ENCODE measurements around the gene VSIR. TPM values are rescaled to one million over a fixed set of nuclear protein-coding genes. Genes with fewer than 3 reads are reported as not detected.

The VSIR gene
- polyA plus RNA-seq, 4 donors, result 9.6 to 14.4 (median 12.0) TPM

DNA sequence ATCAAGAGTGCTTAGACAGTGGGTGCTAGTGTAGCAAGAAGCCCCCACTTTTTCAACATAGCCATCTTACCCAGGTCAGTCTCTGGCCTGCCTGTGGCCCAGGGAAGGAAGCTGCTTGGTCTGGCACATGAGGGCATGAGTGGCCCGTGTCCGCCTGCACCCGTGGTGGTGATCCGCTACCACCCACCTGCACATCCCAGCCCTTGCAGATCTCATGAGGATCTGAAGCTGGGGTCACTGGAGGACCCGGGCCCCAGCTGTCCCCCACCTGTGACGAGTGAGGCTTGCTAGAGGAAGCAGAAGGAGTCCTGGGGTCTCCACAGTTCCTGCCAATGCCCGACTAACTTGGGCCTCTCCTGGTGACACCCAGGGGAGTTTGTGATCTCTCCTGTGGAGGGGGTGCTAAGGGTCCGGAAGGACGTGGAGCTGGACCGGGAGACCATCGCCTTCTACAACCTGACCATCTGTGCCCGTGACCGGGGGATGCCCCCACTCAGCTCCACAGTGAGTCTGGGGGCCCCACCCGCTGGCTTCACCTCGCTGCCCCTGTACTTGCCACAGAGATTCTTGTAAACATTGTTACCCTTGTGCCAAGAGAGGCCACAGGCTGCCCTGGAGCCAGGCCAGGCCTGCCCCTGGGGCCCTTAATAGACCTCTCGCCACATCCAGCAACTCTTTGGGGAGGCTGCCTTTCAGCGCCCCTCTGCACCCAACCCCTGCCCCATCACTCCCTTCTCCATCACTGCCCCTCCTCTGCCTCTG is 10.8 kb upstream of the VSIR start:
- DNase-seq (ENCODE audit: low read depth in 4 of 4, low spot score in 3 of 4), result no peak

DNA sequence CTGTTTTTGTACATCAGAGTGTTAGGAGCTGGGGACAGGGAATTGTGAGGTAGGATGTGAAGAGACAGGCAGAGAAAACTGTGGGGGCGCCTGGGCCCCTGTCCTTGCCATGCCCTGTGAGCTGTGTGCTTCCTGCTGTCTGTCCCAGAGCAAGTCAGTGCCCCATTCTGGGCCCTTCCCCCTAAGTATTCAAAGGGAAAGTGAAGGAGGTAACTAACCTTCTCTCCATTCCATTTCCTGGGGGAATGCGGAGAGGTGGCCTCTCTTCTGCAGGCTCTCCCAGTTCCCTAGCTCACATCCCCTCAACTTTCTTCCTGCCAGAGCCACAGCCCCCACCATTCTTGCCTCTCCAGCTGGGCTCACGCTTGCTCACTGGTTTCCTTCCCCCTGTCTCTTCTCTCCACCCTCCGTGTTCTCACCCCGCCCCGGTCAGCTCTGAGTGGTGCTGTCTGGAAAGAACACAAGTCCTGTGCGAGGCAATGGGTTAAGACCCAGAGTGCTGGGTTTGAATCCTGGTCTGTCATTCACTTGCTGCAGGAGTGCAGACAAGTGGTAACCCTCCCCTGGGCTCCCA is 9.7 kb upstream of the VSIR start:
- DNase-seq (ENCODE audit: low read depth in 4 of 4, low spot score in 3 of 4), result no peak

DNA sequence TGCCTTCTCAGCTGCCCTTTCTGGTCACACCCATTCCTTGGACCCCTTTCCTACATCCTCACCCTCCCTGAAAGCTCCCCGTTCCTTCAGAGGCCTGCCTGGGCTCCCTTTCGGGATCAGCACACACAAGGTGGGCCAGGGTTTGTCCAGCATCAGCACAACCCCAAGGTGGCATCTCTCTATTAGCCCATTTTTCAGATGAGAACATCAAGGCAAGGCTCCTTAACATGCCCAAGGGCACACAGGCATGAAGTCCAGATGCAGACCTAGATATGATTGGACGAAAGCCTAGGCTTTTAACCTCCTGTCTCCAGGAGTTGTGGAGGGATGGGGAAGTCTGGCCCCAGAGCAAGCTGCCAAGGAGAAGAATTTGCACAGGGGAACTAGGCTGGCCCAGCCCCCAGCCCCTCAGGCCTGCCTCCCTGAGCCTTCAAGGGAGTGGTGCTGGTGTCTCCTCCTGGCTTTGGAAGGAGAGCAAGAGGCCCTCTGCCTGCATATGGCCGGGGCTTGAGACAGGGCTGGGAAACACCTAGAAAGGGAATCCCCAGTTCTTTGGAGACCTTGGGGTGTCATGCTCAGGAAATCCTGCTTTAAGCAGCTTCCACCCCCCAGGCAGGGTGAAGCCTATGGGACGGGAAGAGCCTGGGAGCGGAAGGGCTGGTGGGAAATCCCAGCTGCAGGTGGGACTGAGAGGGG is 9.0 kb upstream of the VSIR start:
- DNase-seq (ENCODE audit: low read depth in 4 of 4, low spot score in 3 of 4), result no peak

DNA sequence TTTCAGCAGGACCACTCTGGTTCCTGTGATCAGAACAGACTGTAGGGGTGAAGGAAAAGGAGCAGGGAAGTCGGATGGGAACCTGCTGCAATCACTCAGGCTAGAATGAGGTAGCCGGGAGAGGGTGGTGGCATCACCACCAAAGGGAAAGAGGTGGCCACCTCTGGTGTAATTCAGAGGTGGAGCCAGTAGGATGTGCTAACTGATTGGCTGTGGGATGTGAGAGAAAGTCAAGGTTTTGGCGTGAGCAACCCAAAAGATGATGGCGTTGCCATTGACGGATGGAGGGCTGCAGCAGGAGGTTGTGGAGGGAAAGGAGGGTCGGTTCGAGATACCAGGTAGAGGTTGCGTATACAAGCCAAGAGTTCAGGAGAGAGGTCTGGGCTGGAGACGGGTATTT is 7.4 kb upstream of the VSIR start:
- no peak for DNase-seq (ENCODE audit: low read depth in 4 of 4, low spot score in 3 of 4)

DNA sequence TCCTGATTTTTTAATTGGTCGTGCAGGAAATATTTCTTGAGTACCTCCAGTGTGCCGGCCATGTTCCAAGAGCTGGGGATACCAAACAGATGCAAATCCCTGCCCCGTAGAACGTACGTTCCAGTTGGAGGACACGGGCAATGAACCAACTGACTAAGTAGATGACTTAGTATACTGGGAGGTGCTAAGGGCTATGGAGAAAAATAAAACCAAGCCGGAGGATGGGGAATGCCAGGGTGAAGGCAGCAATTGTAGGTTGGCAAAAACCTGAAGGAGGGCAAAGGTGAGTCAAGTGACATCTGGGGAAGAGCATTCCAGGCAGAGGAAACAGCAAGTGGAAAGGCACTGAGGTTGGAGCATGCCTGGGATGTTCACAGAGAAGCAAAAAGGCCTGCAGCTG is 6.8 kb upstream of the VSIR start:
- no peak for DNase-seq (ENCODE audit: low read depth in 4 of 4, low spot score in 3 of 4)

DNA sequence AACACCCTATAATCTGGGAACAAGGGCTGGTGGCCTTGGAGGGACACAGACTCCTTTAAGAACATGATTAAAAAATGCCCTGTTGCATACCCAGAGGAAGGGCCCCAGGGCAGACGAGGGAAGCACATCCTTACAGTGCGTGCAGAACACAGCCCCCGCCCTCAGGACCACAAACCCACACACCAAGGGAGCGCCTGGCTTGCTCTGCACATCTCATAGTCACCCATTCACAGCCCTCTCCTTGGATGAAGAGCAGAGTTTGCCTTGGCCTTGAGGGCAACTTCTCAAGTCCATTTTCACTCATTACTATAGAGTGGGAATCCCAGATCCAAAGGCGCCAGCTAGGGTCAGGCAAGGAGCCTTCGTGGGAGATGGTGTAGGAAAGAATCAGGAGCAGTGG is 6.3 kb upstream of the VSIR start:
- DNase-seq (ENCODE audit: low read depth in 4 of 4, low spot score in 3 of 4), result no peak

DNA sequence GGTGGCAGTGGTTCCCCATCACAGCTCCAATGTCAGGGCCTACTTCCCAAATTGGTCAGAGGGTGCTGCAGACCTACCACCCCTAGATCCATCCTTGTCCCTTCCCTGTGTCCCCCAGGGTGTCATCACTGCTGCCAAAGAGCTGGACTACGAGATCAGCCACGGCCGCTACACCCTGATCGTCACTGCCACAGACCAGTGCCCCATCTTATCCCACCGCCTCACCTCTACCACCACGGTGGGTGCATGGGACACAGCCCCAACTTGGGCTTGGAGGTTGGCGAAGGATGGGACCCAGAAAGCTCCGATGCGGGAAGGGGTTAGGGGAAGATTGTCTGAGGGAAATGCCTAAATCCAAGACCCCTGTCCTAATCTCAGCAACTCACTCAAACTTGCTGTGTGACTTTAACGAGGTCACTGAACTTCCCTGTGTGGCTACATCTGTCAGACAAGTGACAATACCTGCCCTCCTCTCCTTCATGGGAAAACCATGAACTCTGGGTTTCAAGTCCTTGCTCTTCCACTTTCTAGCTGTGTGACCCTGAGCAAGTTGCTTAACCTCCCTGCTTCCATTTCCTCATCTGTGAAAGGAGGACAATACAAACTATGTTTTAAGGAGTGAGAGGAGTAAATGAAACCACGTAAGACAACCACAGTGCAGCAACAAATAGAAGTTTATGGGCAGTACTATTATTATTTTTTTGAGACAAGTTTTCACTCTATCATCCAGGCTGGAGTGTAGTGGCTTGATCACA is 4.9 kb upstream of the VSIR start:
- no peak for DNase-seq (ENCODE audit: low read depth in 4 of 4, low spot score in 3 of 4)

DNA sequence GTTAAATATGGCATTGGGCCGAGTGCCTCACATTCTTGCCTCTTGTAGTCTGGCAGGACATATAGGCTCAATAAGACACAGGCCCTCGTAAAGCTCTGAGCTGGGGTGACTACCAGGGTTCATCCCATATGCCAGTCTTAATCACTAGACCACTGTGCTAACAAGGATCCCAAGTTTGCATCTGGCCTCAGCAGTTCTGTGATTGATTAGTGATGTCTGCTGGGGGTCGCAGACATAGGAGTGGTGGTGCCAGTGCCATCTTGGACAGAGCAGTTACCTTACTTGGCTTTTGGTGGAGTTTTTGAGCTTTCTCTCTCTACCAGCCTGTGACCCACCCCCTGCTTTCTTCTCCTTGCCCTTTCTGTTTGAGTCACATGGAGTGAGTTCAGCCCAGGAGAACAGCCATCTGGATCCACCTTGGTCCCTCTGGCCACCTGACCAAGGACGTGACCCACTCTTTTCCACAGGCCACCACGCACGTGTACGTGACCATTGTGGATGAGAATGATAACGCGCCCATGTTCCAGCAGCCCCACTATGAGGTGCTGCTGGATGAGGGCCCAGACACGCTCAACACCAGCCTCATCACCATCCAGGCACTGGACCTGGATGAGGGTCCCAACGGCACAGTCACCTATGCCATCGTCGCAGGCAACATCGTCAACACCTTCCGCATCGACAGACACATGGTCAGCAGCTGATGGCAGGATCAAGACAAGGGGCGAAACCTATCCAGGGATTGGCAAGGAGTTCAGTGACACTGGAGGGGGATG is 4.1 kb upstream of the VSIR start:
- DNase-seq (ENCODE audit: low read depth in 4 of 4, low spot score in 3 of 4), result no peak

DNA sequence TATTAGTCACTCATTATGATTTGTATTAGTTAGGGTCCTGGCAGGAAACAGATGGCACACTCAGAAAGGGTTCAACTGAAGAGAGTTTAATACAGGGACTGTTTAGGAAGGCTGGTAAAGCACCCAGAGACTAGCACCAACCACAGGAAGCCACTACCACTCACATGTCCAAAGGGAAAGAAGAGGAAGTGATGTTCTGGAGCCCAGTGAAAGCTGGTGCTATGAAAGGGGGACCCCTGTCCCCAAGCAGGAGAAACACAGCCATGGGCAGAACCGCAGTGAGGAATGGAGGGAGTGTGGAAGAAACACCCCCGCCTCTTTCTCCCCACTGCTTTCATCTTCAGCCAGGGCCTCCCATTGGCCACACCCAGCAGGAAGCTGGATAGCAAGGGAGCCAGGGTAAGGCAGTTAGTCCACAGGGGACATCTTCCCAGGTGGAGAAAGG is 3.2 kb upstream of the VSIR start:
- DNase-seq (ENCODE audit: low read depth in 4 of 4, low spot score in 3 of 4), result no peak

DNA sequence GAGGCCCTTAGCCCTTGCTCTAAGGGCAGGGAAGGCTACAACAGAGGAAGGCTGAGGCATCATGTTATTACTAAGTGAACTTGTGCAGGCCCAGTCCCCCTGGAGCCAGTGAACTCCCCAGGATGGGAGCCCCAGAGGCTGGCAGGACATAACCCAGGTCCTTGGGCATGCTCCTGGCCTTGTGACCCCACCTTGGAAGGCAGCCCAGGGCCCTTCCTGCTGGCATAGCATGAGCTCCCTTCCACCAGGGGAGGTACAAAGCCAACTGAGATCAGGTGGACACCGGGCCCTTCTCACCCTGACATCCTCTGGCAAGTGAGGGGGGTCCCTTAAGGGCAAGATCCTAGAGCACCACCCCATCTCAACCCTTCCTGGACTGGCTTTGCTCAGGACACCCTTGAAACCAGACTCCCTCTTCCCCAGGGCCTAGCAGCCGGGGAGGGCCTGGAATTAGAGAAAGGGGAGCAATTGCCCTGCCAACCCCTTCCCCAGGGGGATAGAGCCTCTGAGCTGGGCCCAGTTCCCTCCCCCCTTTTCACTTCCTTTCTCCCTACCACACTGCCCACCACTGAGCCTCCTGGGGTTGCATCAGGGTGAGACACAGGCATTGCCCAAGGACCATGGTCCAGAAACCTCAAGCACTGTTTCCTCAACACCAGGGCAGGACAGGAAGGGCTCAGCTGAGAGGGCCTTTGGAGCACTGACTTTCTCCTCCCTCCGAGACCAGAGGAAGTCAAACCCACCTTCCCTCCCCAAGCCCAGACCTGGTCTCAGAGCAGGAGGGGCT is 1.8 kb upstream of the VSIR start:
- no peak for DNase-seq (ENCODE audit: low read depth in 4 of 4, low spot score in 3 of 4)

DNA sequence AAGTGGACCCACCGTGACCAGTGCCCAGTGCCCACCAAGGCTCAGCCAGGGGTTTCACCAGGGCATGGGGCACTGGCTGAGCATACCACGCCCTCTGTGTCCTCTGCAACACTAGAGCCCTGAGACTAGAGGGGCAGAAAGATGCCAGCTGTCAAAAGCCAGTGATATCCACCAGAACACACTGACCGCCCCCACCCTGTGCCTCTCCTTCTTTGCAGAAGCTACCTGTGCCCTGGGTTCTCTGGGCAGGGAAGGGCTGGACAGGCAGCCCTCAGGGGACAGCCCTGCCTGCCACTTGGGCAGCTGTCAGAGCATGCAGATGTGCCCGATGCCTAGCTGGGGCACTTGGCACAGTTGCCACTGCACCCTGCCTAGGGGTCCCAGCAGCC is 494 bp downstream of the VSIR start:
- DNase-seq (ENCODE audit: low read depth in 4 of 4, low spot score in 3 of 4), result no peak

DNA sequence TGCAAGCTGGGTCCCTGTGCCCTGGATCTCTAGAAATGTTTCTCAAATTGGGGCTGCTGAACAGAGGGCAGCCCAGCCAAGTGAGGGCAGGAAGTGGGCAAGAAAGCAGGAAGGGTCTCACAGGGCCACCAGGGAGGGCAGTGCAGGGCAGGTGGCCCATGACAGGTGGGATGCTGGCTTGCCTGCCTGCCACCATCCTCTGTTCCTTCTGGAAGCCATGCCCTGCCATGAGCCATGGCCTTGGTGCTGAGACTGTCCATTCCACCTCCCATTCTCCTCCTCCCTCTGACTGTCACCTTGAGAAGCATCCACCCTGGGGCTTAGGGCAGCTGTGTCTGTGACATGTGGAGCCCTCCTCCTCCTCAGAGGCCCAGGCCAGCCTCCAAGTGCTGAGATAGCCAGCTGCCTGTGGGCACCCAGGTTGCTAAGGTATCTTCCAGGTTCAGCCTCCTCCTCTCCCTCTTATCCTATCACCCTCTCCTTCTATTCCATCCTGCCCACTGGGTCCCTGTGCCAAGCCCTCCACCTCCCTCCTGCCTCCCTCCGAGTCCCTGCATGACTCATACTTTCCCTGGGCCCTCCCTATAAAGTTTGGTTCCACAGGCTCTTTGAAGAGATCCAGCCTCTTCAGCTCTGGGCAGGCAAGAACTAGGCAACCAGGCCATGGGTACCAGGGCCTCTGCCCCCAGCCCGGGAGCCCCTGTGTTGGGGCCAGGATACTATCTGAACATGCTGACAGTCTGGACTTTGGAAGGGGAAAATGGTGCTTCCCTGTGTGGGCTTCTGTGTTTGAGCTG is 1.3 kb downstream of the VSIR start:
- DNase-seq (ENCODE audit: low read depth in 4 of 4, low spot score in 3 of 4), result no peak

DNA sequence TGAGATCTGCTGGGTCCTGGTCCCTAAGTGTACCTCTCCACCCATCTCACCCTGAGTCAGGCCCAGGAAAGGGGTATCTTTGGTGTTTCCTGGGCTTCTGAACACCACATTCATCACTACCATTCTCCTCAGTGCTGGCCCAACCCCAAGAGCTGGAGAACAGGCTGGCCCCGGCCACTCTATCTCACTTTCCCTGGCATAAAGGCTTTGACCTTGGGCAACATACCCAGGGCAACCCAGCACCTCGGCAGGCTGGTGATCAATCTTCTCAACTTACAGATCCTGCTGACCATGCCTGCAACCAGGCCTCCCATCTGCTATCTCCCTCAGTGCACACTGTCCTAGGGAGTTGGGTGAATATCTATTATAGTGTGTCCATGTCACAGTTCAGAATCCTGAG is 2.1 kb downstream of the VSIR start:
- DNase-seq (ENCODE audit: low read depth in 4 of 4, low spot score in 3 of 4), result no peak

DNA sequence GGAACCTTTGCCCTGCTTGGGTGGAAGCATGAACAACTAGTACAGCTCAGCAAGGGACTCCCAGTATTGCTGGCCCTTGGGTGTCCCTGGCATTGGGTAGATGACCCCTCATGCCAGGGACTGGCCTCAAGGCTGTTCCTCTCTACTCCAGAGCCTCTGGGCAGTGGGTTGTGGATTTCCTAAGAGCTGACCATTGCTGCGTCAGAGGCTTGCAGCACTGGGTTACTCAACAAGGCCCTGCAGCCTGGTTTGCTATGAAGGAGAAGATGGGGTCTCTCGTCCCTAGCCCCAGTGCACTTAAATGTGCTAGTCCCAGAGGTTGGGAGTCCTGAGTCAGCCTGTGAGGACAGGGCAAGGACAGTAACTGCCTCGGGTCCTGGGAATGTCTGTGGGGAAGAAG is 2.5 kb downstream of the VSIR start:
- DNase-seq (ENCODE audit: low read depth in 4 of 4, low spot score in 3 of 4), result no peak

DNA sequence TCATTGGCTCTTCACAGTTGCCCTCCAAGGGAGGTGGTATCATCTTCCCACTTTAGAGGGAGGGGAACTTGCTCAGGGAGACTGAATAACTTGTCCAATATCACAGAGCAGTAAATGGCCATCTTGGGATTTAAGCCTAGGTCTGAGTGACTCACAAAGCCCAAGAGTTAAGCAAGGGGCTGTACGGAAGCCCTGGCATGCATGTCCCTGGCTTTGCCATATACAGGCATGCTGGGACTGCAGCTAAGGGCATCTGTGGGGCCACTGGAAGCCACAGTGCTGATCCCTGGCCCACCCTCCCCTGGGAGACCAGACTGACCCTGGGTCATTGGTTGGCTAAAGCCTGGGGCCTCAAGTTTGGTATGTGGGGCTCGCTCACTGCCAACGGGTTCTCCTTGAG is 3.1 kb downstream of the VSIR start:
- no peak for DNase-seq (ENCODE audit: low read depth in 4 of 4, low spot score in 3 of 4)

DNA sequence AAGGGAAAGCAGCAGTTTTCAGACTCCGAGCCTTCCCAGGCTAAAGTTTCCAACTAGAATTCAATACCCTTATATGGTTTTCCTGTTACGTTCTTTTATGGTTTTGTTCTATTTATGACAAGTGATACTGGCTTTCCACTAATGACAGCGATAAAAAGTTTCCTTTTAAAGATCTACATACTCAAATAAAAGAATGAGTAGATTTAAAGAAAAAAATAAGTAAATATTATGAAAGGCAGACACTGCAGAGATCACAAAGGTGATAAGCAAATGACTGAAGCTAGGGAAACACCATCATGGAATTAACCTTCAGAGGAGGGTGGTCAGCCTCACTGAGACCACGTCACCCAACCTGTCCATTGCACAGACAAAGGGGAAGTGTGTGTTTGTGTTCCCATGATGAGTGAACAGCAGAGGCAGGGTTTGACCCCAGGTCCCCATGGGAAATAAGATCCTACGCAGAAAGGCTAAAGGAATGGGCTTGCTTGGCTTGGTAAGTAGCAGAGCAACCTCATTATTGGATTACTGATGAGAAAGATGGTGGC is 4.0 kb downstream of the VSIR start:
- DNase-seq (ENCODE audit: low read depth in 4 of 4, low spot score in 3 of 4), result no peak

DNA sequence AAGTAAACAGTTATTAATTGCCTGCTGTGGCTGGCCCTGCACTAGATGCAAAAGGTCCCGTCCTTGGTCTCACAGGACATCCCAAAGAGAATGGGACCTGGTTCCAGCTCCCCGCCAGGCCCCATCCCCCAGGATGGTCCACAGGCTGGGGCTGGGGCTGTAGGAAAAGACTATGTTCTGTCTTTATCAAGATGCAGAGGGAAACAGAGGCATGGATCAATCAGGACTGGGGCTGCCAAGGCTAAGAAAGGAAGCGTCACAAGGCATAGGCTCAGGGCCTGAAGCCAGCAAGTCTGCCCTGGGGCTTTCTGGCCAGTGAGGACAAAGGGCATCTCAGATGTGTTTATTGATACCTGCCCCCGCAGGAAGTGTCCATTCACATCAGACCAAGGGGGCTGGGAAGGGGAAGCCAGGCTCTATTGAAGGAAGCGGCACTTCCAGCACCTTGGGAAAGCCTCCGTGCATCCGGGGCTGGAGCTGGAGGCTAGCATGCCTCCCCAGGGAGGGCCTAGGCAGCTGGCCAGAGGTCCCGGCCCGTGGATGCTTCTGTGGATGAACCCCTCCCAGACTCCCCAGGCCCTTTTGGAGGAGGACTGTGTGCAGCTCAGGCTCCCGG is 5.8 kb downstream of the VSIR start:
- DNase-seq (ENCODE audit: low read depth in 4 of 4, low spot score in 3 of 4), result no peak

DNA sequence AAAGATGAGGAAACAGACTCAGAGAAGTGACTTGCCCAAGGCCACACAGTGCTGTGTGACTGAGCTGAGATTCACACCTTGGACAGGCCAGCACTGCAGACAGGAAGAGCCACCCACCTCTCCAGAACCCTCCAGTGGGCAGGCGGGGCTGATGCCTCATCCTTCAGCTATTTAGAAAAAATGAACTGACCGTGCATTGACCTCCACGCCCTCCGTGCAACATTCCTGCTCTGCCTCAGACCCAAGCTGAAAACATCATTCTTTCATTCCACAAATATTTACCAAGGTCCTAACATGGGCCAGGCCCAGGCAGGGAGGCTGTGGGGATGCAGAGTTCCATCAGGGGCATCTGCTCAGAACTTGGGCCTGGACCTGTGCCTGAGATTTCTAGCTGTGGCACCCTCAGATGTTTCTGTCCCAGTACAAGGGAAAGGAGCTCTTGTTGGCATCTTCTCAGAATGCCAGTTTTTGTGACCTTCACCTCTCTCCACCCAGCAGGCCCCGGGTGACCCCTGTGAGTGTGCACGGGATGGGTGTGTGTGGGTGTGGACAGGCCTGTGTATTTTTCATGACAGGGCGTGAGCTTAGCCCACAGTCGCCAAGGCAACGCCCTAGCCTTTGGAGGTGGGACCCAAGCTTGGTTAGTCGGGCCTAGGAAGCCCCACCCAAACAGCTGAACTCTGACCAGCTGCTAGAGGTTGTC is 6.5 kb downstream of the VSIR start:
- no peak for DNase-seq (ENCODE audit: low read depth in 4 of 4, low spot score in 3 of 4)
